Keratinocyte (primary cell): ENCODE results near the gene ARNT2. TPM values are rescaled to one million over a fixed set of nuclear protein-coding genes. Genes with fewer than 3 reads are reported as not detected.

ENCODE experiments used
- DNase-seq: peaks from one replicate; pipeline ENCODE4 v3.0.0-alpha.2; 2011; ENCODE audit warnings: low read depth, missing footprints, low spot score
- FAIRE-seq: peaks from 2 replicates; lab custom pipeline; 2011; peaks lifted over from hg19 to GRCh38; lab: Jason Lieb, UNC
- H2AFZ ChIP-seq: 2 replicates; pipeline ENCODE4 v1.6.0; 2012; ENCODE audit warnings: low read length, control low read depth, inconsistent platforms; ENCODE audit not compliant: control insufficient read depth
- H3K27ac ChIP-seq: 2 replicates; pipeline ENCODE4 v1.5.1; 2011; ENCODE audit warnings: low read length; ENCODE audit not compliant: control insufficient read depth, insufficient read depth
- H3K27me3 ChIP-seq: 3 replicates; pipeline ENCODE4 v1.6.0; 2011; ENCODE audit warnings: low read length; ENCODE audit not compliant: control insufficient read depth, insufficient read depth; ENCODE audit errors: extremely low read depth
- H3K36me3 ChIP-seq, 2 experiments: 2 replicates in 1 of 2; 3 replicates in 1 of 2; pipeline ENCODE4 v1.5.1; 2011; ENCODE audit warnings: low read length in 2 of 2, mild to moderate bottlenecking in 1 of 2; ENCODE audit not compliant: control insufficient read depth in 2 of 2, insufficient read depth in 2 of 2; ENCODE audit errors: extremely low read depth in 1 of 2
- H3K4me1 ChIP-seq: 3 replicates; pipeline ENCODE4 v1.5.1; 2011; ENCODE audit warnings: low read length; ENCODE audit not compliant: control insufficient read depth, insufficient read depth; ENCODE audit errors: extremely low read depth
- H3K4me2 ChIP-seq: 3 replicates; pipeline ENCODE4 v1.6.0; 2011; ENCODE audit warnings: low read depth, low read length; ENCODE audit not compliant: control insufficient read depth, insufficient read depth; ENCODE audit errors: extremely low read depth
- H3K4me3 ChIP-seq, 3 experiments: fragments of 200-600 bp in 1 of 3; sonication (generic) in 1 of 3; 2 replicates in 2 of 3; 3 replicates in 1 of 3; pipeline ENCODE4 v1.5.1; 2011 to 2016; ENCODE audit warnings: low read length in 3 of 3, mild to moderate bottlenecking in 3 of 3, control low read depth in 2 of 3, inconsistent platforms in 1 of 3, low read depth in 1 of 3, mixed read lengths in 1 of 3, mixed run types in 1 of 3, moderate library complexity in 1 of 3; ENCODE audit not compliant: control insufficient read depth in 2 of 3, insufficient read depth in 2 of 3; ENCODE audit errors: extremely low read depth in 1 of 3
- H3K79me2 ChIP-seq: 2 replicates; pipeline ENCODE4 v1.6.0; 2012; ENCODE audit warnings: low read length; ENCODE audit not compliant: control insufficient read depth, insufficient read depth
- H3K9ac ChIP-seq: 3 replicates; pipeline ENCODE4 v1.6.0; 2011; ENCODE audit warnings: low read length; ENCODE audit not compliant: control insufficient read depth, insufficient read depth; ENCODE audit errors: extremely low read depth
- H3K9me1 ChIP-seq: 3 replicates; pipeline ENCODE4 v1.6.0; 2011; ENCODE audit warnings: low read length; ENCODE audit not compliant: control insufficient read depth, insufficient read depth; ENCODE audit errors: extremely low read depth
- H3K9me3 ChIP-seq: 2 replicates; pipeline ENCODE4 v1.5.1; 2012; ENCODE audit warnings: low read depth, low read length; ENCODE audit not compliant: control insufficient read depth
- H4K20me1 ChIP-seq: 3 replicates; pipeline ENCODE4 v1.6.0; 2011; ENCODE audit warnings: low read length; ENCODE audit not compliant: control insufficient read depth, insufficient read depth; ENCODE audit errors: extremely low read depth
- CTCF ChIP-seq, 3 experiments: IDR thresholded peaks in 1 of 3; conservative IDR thresholded peaks in 1 of 3; optimal IDR thresholded peaks in 1 of 3; 2 replicates in 2 of 3; 3 replicates in 1 of 3; pipeline versions ENCODE3 to v1.5.1; 2011; ENCODE audit warnings: low read length in 3 of 3, mild to moderate bottlenecking in 3 of 3, moderate library complexity in 2 of 3, control low read depth in 1 of 3, inconsistent platforms in 1 of 3; ENCODE audit not compliant: insufficient read depth in 2 of 3; ENCODE audit errors: extremely low read depth in 1 of 3
- EZH2 ChIP-seq: IDR thresholded peaks from one replicate; pipeline ENCODE4 v1.6.1; 2012; ENCODE audit warnings: inconsistent platforms, mild to moderate bottlenecking, low read length, moderate library complexity
- dilution Hi-C: fragments of 300-500 bp; cut with MboI; formaldehyde crosslinking; loops from one replicate; pipeline ENCODE4 v1.7.0; 2020; ENCODE audit warnings: low sequenced_read_pairs; ENCODE audit not compliant: extremely low pct_ligation_motif_present
- polyA plus RNA-seq, 5 experiments: library from polyadenylated mRNA; depleted of rRNA in 3 of 5; stranded (reverse) in 3 of 5; stranded (forward) in 1 of 5; unstranded in 1 of 5; fragments of >200 nt; gene quantifications; 1 replicate in 1 of 5; 2 replicates in 3 of 5; 3 replicates in 1 of 5; pipeline versions ENCODE4 v1.2.1 to v1.2.3, GENCODE V29; 2011 to 2012; ENCODE audit warnings: missing spikeins in 2 of 5, low read depth in 1 of 5, low replicate concordance in 1 of 5

Gene ARNT2
- polyA plus RNA-seq, 1 donor (not counting 4 experiments of a cell fraction or from before 2014, with no cell fraction given): 0.16 TPM

DNA sequence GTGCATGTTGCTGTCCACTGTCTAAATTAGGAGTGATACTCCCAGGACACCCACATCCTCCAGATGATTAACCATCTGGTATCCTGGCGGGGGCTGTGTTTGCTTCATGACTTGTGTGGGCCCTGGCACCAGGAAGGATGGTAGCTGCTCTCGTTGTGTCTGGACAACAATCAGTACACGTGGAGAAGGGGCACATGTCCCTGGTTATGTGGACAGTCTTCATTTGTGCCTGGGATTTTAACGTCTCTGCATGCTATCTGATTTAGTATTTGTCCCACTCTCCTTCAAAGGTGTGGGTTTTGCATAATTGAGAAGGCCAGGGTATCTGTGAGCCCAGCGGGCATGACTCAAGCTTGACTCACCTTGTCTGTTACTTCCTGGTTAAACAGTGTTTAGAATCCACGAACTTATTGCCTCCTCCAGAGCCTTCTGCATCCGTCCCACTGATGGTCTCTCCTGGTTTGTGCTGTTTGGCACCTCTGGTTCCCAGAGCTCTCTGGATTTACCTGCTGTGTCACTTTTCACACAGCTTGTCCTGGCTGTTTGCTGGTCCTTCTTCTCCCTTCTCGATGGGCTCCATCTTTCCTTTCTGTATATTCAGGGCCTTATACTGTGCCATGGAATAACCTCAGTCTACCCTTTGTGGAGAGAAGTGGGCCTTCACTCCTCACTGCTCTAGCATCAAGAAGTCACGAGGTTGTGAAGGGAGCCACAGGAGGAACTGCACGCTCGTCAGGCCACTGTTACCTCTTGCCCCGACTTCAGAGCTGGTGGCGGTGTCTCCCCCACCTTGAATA is 32.5 kb downstream of the ARNT2 start:
- Histone ChIP-seq H3K9ac (no peak overlapping the region), H3K79me2 (no peaks in the 10 kb centered on the region), H4K20me1 (no peaks in the 10 kb centered on the region), H2AFZ (peak overlapping the region; percentile 77), H3K4me1 (peaks cover 15% of the 10 kb centered on the region), H3K36me3 (no peaks in the 10 kb centered on the region), H3K4me3 (no peak overlapping the region), H3K4me2 (peak overlapping the region; percentile 54), H3K27ac (no peak overlapping the region), H3K27me3 (no peaks in the 10 kb centered on the region), H3K9me3 (no peaks in the 10 kb centered on the region), H3K9me1 (no peaks in the 10 kb centered on the region)
- TF ChIP-seq EZH2 (no peak), CTCF (optimal IDR thresholded peaks at IDR 0.05 in 1 of 3, IDR thresholded peaks at IDR 0.05 in 1 of 3, conservative IDR thresholded peaks at IDR 0.05 in 1 of 3; ENCODE audit: extremely low read depth in 1 of 3, insufficient read depth in 2 of 3, low read length in 3 of 3) (no peak)
- FAIRE-seq (peak; percentile 99), DNase-seq (peak; percentile 38)
- dilution Hi-C loops: no loop called here

DNA sequence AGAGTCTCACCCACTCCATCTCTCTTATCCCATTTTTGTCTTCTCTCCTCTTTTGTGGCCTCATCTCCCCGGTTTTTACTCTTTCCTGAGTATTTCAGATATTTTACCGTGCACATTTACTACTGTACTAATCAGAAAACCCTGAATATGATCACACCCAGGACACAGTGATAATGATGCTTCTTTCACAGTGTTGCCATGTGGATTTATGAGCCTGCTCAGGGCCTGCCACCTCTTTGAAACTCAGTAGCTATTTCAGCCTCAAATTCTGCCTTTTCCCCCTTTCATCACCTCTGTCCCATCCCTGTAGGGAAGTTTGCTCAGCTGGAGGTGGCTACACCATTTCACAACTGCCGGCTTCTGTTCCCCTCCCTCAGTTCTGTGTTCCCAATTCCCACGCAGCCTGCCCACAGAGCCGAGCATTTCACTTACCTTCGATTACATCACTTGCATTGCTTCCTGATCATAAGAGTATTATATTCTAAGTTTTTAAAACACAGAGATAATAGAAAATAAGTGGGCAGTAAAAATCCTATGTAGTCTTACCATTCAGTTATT is 33.2 kb downstream of the ARNT2 start:
- TF ChIP-seq EZH2 (no peak), CTCF (optimal IDR thresholded peaks at IDR 0.05 in 1 of 3, IDR thresholded peaks at IDR 0.05 in 1 of 3, conservative IDR thresholded peaks at IDR 0.05 in 1 of 3; ENCODE audit: extremely low read depth in 1 of 3, insufficient read depth in 2 of 3, low read length in 3 of 3) (no peak)
- dilution Hi-C loops: no loop called here
- Histone ChIP-seq H4K20me1 (no peaks in the 10 kb centered on the region), H3K4me2 (no peak overlapping the region), H3K4me3 (no peak overlapping the region), H3K9me3 (no peaks in the 10 kb centered on the region), H3K27ac (no peak overlapping the region), H3K9ac (no peak overlapping the region), H3K4me1 (peaks cover 15% of the 10 kb centered on the region), H3K79me2 (no peaks in the 10 kb centered on the region), H3K9me1 (no peaks in the 10 kb centered on the region), H2AFZ (no peak overlapping the region), H3K27me3 (no peaks in the 10 kb centered on the region), H3K36me3 (no peaks in the 10 kb centered on the region)
- no peak for DNase-seq
- no peak for FAIRE-seq
